NK-92 (cell line): Measurements from ENCODE around the gene ZBTB7A.

Experiments used
- DNase-seq: peaks from one replicate; lab custom pipeline; 2025; ENCODE audit not compliant: unreplicated experiment; lab: John Stamatoyannopoulos, UW

ZBTB7A gene

GRCh38 chr19:4094761-4095487 lies 28.2 kb upstream of the ZBTB7A start:
- DNase-seq = no peak

- DNase-seq = no peak
Measured at GRCh38 chr19:4094291-4094690, 27.6 kb upstream of the ZBTB7A start.

GRCh38 chr19:4093643-4094175 lies 27.0 kb upstream of the ZBTB7A start:
- no peak for DNase-seq

GRCh38 chr19:4090356-4091220 lies 23.9 kb upstream of the ZBTB7A start:
- no peak for DNase-seq

- no peak for DNase-seq
Measured at GRCh38 chr19:4089946-4090345, 23.2 kb upstream of the ZBTB7A start.

GRCh38 chr19:4089400-4089908 lies 22.8 kb upstream of the ZBTB7A start:
- DNase-seq = no peak

GRCh38 chr19:4088975-4089374 lies 22.3 kb upstream of the ZBTB7A start:
- DNase-seq = no peak

GRCh38 chr19:4087787-4088679 lies 21.3 kb upstream of the ZBTB7A start:
- DNase-seq = no peak

- DNase-seq = no peak
Measured at GRCh38 chr19:4086411-4086867, 19.7 kb upstream of the ZBTB7A start.

- DNase-seq = no peak
Measured at GRCh38 chr19:4084547-4084877, 17.8 kb upstream of the ZBTB7A start.

- DNase-seq = no peak
Measured at GRCh38 chr19:4083677-4084546, 17.2 kb upstream of the ZBTB7A start.

GRCh38 chr19:4082172-4082571 lies 15.5 kb upstream of the ZBTB7A start:
- DNase-seq = no peak

- no peak for DNase-seq
Measured at GRCh38 chr19:4081441-4082129, 14.9 kb upstream of the ZBTB7A start.

- DNase-seq = no peak
Measured at GRCh38 chr19:4080473-4080872, 13.8 kb upstream of the ZBTB7A start.

GRCh38 chr19:4077800-4078684 lies 11.3 kb upstream of the ZBTB7A start:
- DNase-seq = no peak

- DNase-seq = no peak
Measured at GRCh38 chr19:4077007-4077374, 10.3 kb upstream of the ZBTB7A start.

- no peak for DNase-seq
Measured at GRCh38 chr19:4075373-4075772, 8.7 kb upstream of the ZBTB7A start.

GRCh38 chr19:4071610-4072009 lies 4.9 kb upstream of the ZBTB7A start:
- DNase-seq = no peak
